LNCaP clone FGC (cell line): ENCODE measurements around the gene CNDP2.

Experiments
- DNase-seq: peaks from one replicate; pipeline ENCODE4 v3.0.0-alpha.2; 2011; ENCODE audit warnings: low read depth
- H3K4me3 ChIP-seq: 2 replicates; pipeline ENCODE4 v1.5.1; 2011; ENCODE audit warnings: mild to moderate bottlenecking, low read depth, low read length, control low read depth
- CTCF ChIP-seq: IDR thresholded peaks from 2 replicates; pipeline ENCODE4 v1.5.1; 2012; ENCODE audit warnings: mild to moderate bottlenecking; ENCODE audit not compliant: control insufficient read depth, insufficient read depth; ENCODE audit errors: extremely low read depth

The CNDP2 gene

DNA sequence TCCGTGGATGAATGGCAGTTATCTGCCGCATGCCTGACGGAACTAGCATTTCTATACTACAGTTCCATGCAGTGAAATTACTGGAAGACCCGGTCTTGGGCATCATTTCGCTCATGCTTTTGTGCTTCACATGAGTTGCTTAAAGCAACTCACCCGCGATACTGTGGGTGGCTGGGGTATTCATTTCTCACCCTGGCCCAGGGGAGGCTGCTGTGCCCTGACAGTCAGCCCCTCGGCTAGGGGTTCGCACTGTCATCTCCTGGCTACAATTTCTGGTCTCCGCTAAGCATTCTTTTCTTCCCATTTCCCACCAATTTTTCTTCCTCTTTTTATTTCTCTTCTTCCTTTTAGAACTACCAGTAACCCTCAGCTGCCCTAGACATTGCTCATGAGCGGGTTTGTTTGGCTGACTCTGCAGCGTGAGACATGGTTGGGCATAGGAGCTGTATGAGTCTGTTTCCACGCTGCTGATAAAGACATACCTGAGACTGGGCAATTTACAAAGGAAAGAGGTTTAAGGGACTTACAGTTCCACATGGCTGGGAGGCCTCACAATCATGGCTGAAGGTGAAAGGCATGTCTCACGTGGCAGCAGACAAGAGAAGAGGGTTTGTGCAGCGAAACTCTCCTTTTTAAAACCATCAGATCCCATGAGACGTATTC lies 16.5 kb upstream of the CNDP2 start:
- no peak for DNase-seq
- TF ChIP-seq CTCF: no peak
- no peak overlapping the region for H3K4me3 ChIP-seq

- no peak for DNase-seq
- TF ChIP-seq CTCF: no peak
- no peak overlapping the region for H3K4me3 ChIP-seq
Measured at GRCh38 chr18:74480149-74480651, 16.0 kb upstream of the CNDP2 start.

DNA sequence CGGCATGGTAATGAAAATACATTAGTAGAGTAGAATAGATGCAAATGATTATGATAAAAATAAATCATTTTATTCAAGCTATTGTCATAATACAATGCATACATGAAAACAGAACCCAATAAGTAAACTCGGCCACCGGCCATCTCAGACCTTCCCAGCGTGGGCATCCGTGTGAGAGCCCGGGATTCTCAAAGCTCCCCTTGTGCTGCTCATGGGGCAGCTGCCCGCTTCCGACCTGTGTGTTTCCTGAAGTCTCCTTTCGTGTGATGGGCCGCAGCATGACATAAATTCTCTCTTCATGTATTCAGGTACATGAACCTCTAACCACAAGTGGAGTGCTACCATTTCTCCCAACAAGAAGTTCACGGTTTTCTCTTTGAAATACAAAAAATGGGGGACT lies 13.5 kb upstream of the CNDP2 start:
- DNase-seq: no peak
- TF ChIP-seq CTCF: no peak
- H3K4me3 ChIP-seq: no peak overlapping the region

DNA sequence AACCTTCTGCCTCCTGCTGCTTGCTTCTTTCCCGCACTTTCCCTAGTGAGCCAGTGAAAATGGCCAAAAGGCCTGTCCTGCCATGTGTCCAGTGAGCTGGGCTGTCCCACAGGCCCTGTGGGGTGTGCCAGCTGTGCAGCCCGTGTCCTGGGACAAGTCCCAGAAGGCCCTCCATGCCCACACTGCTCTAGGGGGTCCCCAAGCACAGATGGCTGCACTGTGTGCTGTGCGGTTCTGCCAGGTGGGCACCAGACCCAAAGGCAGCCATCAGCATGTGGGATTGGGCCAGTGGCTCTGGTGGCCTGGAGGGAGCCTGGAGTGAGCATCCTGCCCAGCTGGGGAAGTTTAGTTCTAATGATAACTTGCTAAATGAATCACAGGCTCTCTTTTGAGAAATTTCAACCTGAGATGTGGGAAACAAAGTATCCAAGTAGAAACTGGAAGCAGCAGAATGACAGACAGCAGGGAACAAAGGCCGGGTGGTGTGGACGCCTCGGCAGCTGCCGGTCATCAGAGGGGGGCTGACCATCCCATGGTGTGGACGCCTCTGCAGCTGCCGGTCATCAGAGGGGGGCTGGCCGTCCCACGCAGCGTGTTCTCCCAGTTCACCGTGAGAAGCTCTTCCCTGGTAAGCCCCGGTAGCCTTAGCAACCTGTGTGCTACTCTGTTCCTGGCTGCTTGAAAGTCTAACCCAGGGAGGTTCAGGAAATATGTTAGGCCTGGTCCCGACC lies 9.9 kb upstream of the CNDP2 start:
- DNase-seq: no peak
- TF ChIP-seq CTCF: no peak
- H3K4me3 ChIP-seq: no peak overlapping the region

- no peak overlapping the region for H3K4me3 ChIP-seq
- no peak for TF ChIP-seq CTCF
- no peak for DNase-seq
Measured at GRCh38 chr18:74488354-74488753, 7.8 kb upstream of the CNDP2 start.

- DNase-seq: no peak
- no peak for TF ChIP-seq CTCF
Measured at GRCh38 chr18:74488864-74489263, 7.3 kb upstream of the CNDP2 start.

More at GRCh38 chr18:74488864-74489263, 7.3 kb upstream of the CNDP2 start:
- H3K4me3 ChIP-seq: no peak overlapping the region
